Activated CD4-positive, alpha-beta T cell treated with anti-CD3 and anti-CD28 coated beads for 1 hour (primary cell): ENCODE results near the gene WDR53.
"Not testable (repeated sequence)": the region's sequence is repeated elsewhere in the genome, so short reads cannot be mapped to it uniquely, and the experiment has no call there.

Experiments
- DNase-seq: peaks from one replicate; pipeline ENCODE4 v3.0.0-alpha.2; 2020

The WDR53 gene

GRCh38 chr3:196514913-196515621, 53.3 kb downstream of the WDR53 start, which contains the start of gene SMCO1:
Gene SMCO1 (minus strand): TSS chr3:196515346. CDS start chr3:196515209, 137 bp downstream.
- no peak for DNase-seq

- DNase-seq, result no peak
Observed at GRCh38 chr3:196514350-196514716, 54.0 kb downstream of the WDR53 start.

- no peak for DNase-seq
Observed at GRCh38 chr3:196513697-196514349, 54.5 kb downstream of the WDR53 start.

GRCh38 chr3:196511646-196512425, 56.5 kb downstream of the WDR53 start:
- not testable (repeated sequence) for DNase-seq

GRCh38 chr3:196511108-196511507, 57.2 kb downstream of the WDR53 start:
- not testable (repeated sequence) for DNase-seq

- DNase-seq, result no peak
Observed at GRCh38 chr3:196506687-196507086, 61.7 kb downstream of the WDR53 start.

- no peak for DNase-seq
Observed at GRCh38 chr3:196504556-196504955, 63.8 kb downstream of the WDR53 start.
